Fibroblast of skin of left quadriceps (primary cell): ENCODE data around the gene PRR11.
"Not testable (repeated sequence)": the region's sequence is repeated elsewhere in the genome, so short reads cannot be mapped to it uniquely, and the experiment has no call there.

Source experiments
- DNase-seq, 2 experiments: peaks; one replicate each; pipeline ENCODE4 v3.0.0-alpha.2; 2013; ENCODE audit warnings: low read depth in 2 of 2

Gene PRR11

GRCh38 chr17:59219992-59220327, 64.4 kb downstream of the PRR11 start:
- DNase-seq, result no peak

- DNase-seq, result peak; percentile 76
These were observed 65.0 kb downstream of the PRR11 start, which contains the start of gene GDPD1 for GRCh38 chr17:59220328-59221158. Gene GDPD1, plus strand, starts transcription at chr17:59220511. Its CDS starts 99 bp downstream, at chr17:59220610.

DNA sequence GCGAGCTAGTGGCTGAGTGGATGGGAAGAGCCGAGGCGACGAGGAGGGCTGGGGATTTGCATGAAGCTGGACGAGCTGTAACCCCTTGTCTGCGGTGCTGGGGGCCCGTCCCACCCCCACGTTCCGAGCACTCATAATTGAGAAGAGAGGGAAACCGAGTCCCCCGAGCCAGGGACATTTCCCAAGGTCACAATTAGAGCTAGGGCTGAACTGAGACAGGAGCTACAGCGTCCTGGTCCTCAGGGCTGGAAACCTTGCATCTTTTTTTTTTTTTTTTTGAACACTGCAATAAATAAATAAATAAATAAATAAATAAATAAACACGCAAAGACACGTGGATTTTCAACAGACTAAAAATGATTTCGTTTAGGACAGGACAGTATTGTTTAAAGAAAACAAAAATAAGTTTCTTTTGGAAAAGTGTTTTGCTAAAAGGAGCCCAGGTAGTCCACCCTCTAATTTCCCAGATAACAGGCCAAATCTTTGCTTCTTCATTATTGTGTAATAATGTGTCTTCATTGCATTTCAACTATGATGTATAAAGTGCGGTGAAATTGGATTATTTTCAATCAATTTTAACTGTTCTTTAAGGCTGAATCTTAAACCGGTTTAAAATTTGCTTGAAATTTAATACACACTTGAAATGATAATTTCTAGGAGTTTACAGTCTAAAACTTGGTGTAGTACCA, 65.8 kb downstream of the PRR11 start:
- DNase-seq, result no peak

DNA sequence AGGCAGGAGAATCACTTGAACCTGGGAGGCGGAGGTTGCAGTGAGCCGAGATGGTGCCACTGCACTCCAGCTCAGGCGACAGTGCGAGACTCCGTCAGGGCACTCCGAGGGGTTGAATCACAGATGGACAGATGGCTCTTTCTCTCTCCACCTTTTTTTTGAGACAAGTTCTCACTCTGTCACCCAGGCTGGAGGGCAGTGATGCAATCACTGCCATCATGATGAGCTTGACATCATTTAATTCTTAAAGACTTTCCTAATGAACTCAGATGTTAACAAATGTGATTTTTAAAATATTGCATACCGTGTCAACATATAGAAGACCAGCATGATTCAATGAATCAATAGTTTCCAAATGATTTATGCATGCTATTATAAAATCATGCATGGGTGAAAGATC, 68.3 kb downstream of the PRR11 start:
- no peak for DNase-seq

GRCh38 chr17:59228588-59228987, 73.0 kb downstream of the PRR11 start:
- not testable (repeated sequence) for DNase-seq

DNA sequence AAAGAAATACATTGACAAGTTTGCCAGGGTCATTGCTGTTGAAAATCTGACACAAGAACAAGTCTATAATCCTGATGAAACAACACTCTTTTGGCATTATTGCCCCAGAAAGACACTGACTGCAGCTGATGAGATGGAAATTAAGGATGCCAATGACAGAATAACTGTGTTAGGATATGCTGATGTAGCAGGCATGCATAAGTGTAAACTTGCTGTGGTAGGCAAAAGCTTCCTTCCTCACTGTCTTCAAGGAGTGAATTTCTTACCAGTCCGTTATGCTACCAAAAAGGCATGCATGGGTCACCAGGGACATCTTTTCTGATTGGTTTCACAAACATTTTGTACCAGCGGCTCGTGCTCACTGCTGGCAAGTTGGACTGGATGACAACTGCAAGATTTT, 75.2 kb downstream of the PRR11 start:
- no peak for DNase-seq

DNA sequence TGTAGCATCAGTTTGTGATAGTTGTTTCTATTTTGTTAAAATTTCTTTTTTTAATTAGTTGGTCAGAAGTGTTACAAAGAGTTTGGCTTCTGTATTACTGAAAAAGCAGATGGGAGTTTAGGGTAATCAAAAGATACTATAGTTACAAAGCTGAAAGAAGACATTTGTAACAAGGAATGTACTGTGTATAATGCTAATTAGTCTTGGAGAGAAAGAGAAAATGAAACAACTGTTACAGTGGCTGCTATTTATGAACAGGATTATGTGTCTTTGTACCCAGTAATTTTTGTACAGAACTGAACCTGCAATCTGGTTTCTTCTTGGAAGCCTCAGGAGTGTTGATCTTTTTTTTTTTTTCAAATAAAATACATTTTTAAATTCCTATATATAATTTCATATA, 79.1 kb downstream of the PRR11 start:
- no peak for DNase-seq

GRCh38 chr17:59238906-59239305, 83.4 kb downstream of the PRR11 start:
- no peak for DNase-seq

- no peak for DNase-seq
These were observed 88.5 kb downstream of the PRR11 start for GRCh38 chr17:59244081-59244480.
